HG03108 (cell line): Measurements from ENCODE around the gene IL1RAPL2.
"Not testable (repeated sequence)": the region's sequence is repeated elsewhere in the genome, so short reads cannot be mapped to it uniquely, and the experiment has no call there.

Experiments
- ATAC-seq: cut with Tn5 transposase; IDR thresholded peaks from one replicate; pipeline ENCODE4 v1.9.1; 2021; ENCODE audit warnings: moderate library complexity; ENCODE audit not compliant: unreplicated experiment

Gene IL1RAPL2

GRCh38 chrX:105664243-105664642 lies 1098.2 kb downstream of the IL1RAPL2 start:
- no peak for ATAC-seq

- ATAC-seq: not testable (repeated sequence)
These were observed 1118.3 kb downstream of the IL1RAPL2 start for GRCh38 chrX:105684288-105684687.

- ATAC-seq: no peak
These were observed 1128.8 kb downstream of the IL1RAPL2 start for GRCh38 chrX:105694839-105695238.

GRCh38 chrX:105695451-105695850 lies 1129.5 kb downstream of the IL1RAPL2 start:
- ATAC-seq: no peak

GRCh38 chrX:105696870-105697269 lies 1130.9 kb downstream of the IL1RAPL2 start:
- no peak for ATAC-seq

GRCh38 chrX:105697984-105698781 lies 1132.2 kb downstream of the IL1RAPL2 start:
- ATAC-seq: no peak

- no peak for ATAC-seq
These were observed 1134.3 kb downstream of the IL1RAPL2 start for GRCh38 chrX:105700331-105700730.

- ATAC-seq: no peak
These were observed 1135.5 kb downstream of the IL1RAPL2 start for GRCh38 chrX:105701310-105702052.

GRCh38 chrX:105703876-105704275 lies 1137.9 kb downstream of the IL1RAPL2 start:
- ATAC-seq: no peak

- no peak for ATAC-seq
These were observed 1140.0 kb downstream of the IL1RAPL2 start for GRCh38 chrX:105706041-105706440.

- no peak for ATAC-seq
These were observed 1145.8 kb downstream of the IL1RAPL2 start for GRCh38 chrX:105711805-105712204.

- no peak for ATAC-seq
These were observed 1149.7 kb downstream of the IL1RAPL2 start for GRCh38 chrX:105715746-105716145.

- ATAC-seq: no peak
These were observed 1158.2 kb downstream of the IL1RAPL2 start for GRCh38 chrX:105723966-105724735.

GRCh38 chrX:105725228-105725627 lies 1159.2 kb downstream of the IL1RAPL2 start:
- ATAC-seq: no peak

GRCh38 chrX:105738162-105738561 lies 1172.2 kb downstream of the IL1RAPL2 start:
- ATAC-seq: no peak

GRCh38 chrX:105744291-105744690 lies 1178.3 kb downstream of the IL1RAPL2 start:
- ATAC-seq: no peak

- ATAC-seq: no peak
These were observed 1178.9 kb downstream of the IL1RAPL2 start for GRCh38 chrX:105744946-105745345.

- no peak for ATAC-seq
These were observed 1179.9 kb downstream of the IL1RAPL2 start for GRCh38 chrX:105745863-105746262.

GRCh38 chrX:105752338-105752956 lies 1186.4 kb downstream of the IL1RAPL2 start:
- ATAC-seq: no peak

GRCh38 chrX:105753411-105753810 lies 1187.4 kb downstream of the IL1RAPL2 start:
- ATAC-seq: no peak
